NCI-H446 (cell line): ENCODE data around the gene CLRN2.
"Not testable (repeated sequence)": the region's sequence is repeated elsewhere in the genome, so short reads cannot be mapped to it uniquely, and the experiment has no call there.

Experiments
- DNase-seq, 2 experiments: peaks; one replicate each; lab custom pipeline; 2025; lab: John Stamatoyannopoulos, UW

The CLRN2 gene

DNA sequence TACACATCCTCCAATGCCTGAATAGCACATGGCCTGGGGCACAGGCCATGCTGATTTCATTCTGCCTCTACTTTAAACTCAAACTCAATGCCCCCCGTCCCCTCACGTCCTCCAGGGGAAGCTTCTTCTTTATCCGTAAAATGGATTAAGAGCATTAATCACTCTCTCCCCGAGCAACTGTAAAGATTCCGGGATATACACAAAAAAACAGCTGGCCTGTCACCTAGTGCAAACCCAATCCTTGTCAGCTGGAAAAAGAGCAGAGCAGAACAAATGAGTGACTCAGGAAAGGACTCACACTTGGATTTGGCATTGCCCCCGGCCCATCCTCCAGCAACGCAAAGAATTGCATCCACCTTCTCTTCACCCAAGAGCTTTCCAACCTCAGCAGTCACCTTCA, 10.9 kb upstream of the CLRN2 start:
- no peak for DNase-seq

DNA sequence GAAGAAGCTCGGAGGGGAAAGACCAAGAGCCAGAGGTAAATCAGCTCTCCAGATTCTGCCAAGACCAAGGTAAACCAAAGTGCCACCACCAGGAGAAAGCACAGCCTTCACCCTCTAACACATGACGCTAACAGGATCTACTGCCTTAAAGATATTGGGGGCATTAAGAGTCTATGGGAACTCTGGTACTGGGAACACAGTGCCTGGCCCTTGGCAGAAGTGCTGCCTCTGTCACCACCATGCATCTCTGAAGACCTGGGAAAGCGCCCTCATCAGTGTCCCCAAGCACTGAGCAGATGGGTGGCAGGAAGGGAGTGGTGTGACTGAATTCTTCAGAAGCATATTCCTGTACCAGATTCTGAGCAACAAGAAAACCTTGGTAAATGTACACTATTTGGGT, 4.4 kb upstream of the CLRN2 start:
- DNase-seq = no peak

DNA sequence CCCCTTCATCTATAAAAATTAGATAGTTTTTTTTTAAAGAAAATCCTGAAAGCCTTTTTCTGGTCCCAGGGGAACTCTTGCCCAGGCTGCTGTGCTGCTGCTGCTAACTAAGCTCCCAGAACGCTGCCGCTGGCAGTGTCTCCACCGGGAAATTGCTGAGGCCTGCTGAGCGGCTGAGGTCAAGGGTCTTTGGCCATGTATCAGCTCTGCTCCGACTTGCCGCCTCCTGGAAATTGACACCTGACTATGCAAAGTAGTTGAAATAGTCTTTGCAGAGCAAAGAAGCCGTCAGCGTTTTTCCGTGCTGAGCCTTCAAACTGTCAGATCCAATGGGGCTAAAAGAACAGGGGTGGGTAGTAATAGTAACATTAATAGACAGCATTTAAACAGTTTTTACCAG, 3.9 kb upstream of the CLRN2 start:
- no peak for DNase-seq

DNA sequence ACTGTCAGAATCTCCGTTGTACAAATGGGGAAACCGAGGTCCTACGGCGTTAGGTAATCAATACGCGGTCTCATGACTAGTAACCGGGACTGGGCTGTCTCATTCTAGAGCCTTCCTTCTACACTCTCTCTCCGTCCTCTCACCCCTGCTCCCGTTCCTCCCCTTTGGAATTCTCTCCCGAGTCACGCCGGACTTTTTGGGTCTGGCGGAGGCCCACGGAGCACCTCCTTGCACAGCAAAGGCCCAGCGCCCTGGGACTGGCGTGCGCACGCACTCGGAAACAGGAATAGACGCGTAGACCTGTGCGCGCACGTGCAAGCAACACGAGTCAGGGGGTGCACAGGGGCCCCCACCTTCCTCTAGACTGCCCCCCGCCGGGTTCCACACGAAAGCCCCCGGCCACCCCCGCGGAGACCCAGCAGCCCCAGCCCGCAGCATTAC, 3.4 kb upstream of the CLRN2 start:
- DNase-seq = peak in 1 of 2 experiments; percentile 21

- peak in 1 of 2 experiments; percentile 69 for DNase-seq
Measured at GRCh38 chr4:17511950-17512795, 2.8 kb upstream of the CLRN2 start, which contains the start of gene QDPR. Gene QDPR (minus strand): TSS chr4:17512090. CDS start chr4:17512054, 36 bp downstream.

DNA sequence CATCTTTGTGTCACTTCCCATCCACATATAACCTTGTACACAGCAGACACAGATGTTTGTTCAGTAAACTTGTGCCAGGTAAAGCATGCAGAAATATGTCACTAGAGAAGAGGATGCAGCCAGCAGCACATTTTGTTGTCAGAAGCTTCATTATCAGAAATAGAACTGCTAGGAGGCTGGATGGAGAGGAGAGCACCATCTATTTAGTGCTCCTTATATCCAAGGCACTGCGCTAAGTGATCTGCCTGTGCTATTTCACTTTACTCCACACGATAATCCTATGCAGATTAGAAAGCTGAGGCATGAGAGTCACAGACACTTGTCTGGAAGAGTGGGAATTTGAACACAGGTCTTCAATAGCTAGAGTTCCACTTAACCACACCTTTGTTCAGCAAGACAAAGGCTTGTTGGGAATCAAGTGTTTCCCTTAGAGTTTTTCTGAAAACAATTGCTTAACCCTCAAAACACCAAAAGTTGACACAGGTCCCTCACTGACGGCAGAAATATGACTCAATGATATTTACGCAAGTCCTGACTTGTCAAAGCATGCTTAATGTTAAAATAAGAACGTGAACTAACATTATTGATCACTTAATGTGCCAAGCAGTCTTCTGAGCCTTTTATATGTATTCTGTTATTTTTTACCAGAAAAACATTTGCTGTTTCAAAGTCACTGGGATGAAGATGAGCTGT, 1.8 kb upstream of the CLRN2 start:
- no peak for DNase-seq

DNA sequence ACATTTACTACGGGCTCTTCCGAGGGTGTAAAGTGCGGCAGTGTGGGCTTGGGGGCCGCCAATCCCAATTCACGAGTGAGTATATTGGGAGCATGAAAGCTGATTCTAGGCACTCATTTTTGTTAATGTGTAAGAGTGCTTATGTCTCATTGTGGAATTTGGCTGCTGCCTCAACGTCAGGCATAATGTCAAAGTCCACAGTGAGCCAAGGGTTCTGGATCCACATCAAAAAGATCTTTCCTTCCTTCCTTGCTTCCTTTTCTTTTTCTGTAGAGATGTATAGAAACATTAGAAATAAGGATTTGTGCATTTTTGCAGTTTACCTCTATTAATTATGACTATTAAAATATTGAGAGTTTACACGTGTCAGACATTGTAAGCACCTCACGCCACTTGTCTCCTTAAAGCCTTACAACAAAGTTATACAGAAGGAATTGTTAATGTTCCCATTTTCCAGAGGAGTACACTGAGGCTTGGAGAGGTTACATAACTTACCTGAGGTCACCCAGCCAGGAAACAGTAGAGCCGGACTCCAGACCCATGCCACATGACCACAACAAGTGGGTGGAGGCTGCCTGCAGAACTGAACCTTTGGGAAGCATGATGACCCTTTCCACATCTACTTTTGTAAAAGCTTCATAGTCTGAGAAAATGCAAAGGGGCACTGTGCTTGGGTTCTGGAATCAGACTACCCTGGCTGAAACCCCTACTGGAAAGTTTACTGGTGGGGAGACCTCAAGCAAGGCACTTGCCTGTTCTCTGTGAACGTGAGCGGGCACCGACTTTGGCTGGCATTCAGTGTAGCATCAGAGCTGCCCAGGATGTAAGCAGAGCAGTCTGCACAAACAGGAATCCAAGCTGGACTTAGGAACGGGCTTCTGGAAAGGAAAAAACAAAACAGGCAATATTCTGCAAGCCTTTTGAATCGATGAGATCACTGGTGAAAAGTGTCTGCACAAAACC, 761 bp downstream of the CLRN2 start:
- DNase-seq = no peak

DNA sequence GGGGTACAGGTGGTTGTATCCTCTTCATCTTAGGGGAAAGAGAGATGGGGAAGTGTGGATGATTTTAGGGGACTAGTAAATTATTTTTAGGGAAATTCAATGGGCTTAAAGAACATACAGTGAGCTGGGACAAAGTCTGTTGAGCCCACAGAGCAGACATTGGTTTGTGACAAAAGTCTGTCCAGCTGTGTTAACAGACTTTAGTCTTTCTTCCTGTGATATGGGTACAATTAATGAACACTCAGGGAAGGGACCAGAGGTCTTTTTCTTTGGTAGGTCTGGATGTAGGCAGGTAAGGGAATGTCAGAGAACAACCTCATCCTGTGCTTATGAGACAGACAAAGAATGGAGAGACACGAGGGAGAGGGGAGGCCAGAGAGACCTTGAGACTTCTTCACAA, 2.0 kb downstream of the CLRN2 start:
- no peak for DNase-seq

- no peak for DNase-seq
Measured at GRCh38 chr4:17517664-17518063, 2.7 kb downstream of the CLRN2 start.

GRCh38 chr4:17521595-17521994, 6.6 kb downstream of the CLRN2 start:
- DNase-seq = no peak

- DNase-seq = no peak
Measured at GRCh38 chr4:17523662-17524061, 8.7 kb downstream of the CLRN2 start.

- no peak for DNase-seq
Measured at GRCh38 chr4:17526695-17527477, 11.9 kb downstream of the CLRN2 start.

DNA sequence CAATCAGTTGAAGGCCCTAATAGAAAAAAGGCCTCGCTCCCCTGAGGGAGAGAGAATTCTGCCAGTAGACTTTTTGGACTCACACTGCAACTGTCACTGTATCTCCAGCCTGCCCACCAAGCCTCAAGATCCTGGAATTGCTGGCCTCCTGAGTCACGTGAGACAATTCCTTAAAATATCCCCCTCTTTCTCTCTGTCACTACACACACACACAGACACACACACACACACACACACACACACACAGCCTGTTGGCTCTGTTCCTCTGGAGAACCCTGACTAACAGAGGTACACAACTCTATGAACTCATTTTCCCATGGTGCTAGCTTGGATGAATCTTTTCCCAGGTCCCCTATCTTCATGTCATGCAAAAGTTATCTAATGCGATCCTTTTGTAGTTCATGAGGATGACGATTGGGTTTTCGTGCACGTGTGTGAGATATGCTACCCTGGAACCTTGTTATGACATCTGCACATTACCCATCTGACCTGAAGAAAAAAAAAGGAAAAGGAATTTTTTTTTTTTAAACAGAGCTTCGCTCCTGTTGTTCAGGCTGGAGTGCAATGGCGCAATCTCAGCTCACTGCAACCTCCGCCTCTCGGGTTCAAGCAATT, 13.7 kb downstream of the CLRN2 start:
- DNase-seq = no peak

DNA sequence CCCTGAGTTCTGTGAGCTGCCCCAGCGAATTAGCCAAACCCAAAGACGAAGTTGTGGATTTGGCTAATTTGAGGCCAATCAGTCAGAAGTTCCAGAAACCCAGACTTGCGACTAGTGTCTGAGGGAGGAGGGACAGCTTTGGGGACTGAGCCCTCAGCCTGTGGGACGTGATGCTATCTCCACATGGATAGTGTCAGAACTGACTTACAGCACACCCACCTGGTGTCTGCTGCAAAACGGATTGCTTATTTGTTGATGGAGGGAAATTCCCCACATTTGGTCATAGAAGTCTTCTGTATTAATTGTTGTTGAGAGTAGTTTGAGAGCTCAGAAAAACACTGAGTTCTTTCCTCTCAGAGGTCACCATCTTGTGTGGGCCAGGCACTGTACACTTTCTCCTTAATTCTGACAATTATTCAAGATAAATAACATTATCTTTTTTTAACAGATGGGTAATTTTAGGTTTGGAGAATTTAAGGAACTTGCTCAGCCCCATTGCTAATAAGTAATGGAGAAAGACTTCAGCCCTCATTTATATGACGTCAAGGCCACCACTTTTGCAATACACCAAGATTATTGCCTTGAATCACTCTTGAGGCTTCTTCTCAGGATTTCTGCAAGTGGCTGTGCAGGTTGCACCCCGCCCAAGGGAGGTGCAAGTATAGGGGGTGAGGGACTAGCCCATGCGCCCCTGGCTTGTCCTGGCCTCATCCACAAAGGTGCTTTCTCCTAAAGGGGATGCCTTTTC, 16.7 kb downstream of the CLRN2 start:
- DNase-seq = no peak

GRCh38 chr4:17534705-17535104, 19.7 kb downstream of the CLRN2 start:
- DNase-seq = no peak

- DNase-seq = no peak
Measured at GRCh38 chr4:17535242-17535641, 20.3 kb downstream of the CLRN2 start.

- no peak for DNase-seq
Measured at GRCh38 chr4:17535906-17536305, 20.9 kb downstream of the CLRN2 start.

GRCh38 chr4:17537060-17537459, 22.1 kb downstream of the CLRN2 start:
- DNase-seq = not testable (repeated sequence)

GRCh38 chr4:17544205-17544604, 29.2 kb downstream of the CLRN2 start:
- no peak for DNase-seq

DNA sequence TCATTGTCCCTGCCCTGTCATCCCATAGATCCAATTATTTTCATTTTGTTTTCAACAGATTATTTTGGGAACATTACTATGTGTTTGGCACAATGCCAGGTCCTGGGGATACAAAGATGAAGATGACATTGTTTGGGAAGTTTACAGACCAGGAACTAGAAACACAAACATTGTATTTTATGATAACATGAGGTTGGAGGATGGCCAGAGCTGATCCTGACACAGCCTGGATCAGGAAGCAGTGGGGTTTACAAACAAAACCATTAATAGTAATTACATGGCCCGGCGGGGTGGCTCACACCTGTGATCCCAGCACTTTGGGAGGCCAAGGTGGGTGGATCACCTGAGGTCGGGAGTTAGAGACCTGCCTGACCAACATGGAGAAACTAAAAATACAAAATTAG, 29.9 kb downstream of the CLRN2 start:
- no peak for DNase-seq
